Fibroblast of skin of left quadriceps (primary cell): ENCODE results near the gene ZNF30.
"Not testable (repeated sequence)": the region's sequence is repeated elsewhere in the genome, so short reads cannot be mapped to it uniquely, and the experiment has no call there.

ENCODE experiments used
- DNase-seq, 2 experiments: peaks; one replicate each; pipeline ENCODE4 v3.0.0-alpha.2; 2013; ENCODE audit warnings: low read depth in 2 of 2

ZNF30 gene

GRCh38 chr19:34985249-34986022, 58.7 kb downstream of the ZNF30 start:
- no peak for DNase-seq

- DNase-seq = no peak
Measured at GRCh38 chr19:34988119-34988518, 61.4 kb downstream of the ZNF30 start.

DNA sequence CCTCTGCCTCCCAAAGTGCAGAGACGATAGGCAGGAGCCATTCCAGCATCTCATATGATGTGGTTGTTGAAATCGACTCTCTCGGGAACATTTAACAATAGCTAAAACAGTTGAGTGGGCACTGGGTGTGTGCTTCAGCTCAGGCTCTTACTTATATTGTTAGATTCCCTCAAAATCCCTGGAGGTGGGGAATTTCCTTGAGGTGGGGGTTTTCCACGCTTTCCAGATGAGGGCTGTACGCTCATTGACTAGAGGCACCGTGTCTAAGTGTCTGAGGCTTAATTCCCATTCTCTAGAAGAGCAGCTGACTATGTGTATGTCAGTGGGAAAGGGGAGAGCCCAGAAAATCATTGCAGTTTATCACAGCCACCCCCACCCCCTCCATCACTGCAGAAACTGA, 62.6 kb downstream of the ZNF30 start:
- no peak for DNase-seq

- DNase-seq = no peak
Measured at GRCh38 chr19:34990578-34991192, 64.0 kb downstream of the ZNF30 start.

DNA sequence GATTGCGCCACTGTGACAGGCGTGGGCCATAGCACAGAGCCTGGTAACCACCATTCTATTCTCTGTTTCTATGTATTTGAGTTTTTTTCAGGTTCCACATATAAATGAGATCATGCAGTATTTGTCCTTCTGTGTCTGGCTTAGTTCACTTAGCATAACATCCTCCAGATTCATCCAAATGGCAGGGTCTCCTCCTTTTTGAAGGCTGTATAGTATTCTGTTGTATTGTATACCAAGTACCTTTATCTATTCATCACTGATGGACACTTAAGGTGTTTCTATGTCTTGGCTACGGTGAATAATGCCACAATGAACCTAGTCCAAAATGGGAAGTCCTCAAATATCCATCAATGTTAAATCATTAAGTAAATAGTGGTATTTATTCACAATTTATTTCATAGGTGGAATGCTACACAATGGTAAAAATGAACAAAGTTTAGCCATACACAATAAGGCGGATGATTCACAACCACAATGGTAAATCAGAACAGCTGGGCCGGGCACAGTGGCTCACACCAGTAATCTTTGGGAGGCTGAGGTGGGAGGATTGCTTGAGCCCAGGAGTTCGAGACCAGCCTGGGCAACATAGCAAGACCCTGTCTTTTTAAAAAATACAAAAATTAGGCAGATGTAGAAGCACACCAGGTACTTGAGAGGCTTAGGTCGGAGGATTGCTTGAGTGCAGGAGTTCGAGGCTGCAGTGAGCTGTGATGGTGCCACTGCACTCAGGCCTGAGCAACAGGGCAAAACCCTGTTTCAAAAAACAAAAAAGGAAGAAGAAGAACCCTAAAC, 65.0 kb downstream of the ZNF30 start:
- DNase-seq = no peak

DNA sequence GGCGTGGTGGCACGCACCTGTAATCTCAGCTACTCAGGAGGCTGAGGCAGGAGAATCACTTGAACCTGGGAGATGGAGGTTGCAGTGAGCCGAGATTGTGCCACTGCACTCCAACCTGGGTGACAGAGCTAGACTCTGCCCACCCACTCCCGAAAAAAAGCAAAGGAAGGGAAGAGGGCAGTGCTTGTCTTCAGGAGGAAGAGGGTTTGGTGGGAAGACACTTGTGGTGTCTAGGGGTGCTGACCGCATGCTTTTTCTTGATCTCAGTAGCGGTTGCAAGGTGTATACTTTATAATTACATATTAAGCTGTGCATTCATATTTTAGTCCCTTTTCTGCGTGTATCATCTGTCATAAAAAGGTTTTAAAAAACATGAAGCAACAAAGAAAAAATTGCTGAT, 65.9 kb downstream of the ZNF30 start:
- not testable (repeated sequence) for DNase-seq

DNA sequence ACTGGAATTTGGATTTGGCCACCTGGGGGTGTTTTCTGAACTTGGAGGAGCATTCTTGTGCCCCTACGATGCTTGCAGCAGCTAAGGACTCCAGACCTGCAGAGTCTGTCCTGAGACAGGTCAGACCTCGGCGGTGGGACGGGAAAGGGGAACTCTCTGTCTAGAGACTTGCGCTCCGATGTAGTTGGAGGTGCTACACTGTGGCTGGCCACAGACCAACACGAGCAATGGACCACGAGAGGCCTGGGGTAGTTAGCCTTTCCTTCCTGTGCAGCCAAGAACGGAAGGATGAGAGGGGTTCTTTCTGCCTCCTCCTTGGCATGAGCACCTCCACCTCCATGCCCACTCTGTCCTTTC, 67.6 kb downstream of the ZNF30 start:
- no peak for DNase-seq
